ENCODE measurements around the gene SSU72. TPM values are rescaled to one million over a fixed set of nuclear protein-coding genes. Genes with fewer than 3 reads are reported as not detected.
"Not testable (repeated sequence)": the region's sequence is repeated elsewhere in the genome, so short reads cannot be mapped to it uniquely, and the experiment has no call there.

Gene SSU72
- total RNA-seq, 1 donor from 2014 or later, result 118 TPM

DNA sequence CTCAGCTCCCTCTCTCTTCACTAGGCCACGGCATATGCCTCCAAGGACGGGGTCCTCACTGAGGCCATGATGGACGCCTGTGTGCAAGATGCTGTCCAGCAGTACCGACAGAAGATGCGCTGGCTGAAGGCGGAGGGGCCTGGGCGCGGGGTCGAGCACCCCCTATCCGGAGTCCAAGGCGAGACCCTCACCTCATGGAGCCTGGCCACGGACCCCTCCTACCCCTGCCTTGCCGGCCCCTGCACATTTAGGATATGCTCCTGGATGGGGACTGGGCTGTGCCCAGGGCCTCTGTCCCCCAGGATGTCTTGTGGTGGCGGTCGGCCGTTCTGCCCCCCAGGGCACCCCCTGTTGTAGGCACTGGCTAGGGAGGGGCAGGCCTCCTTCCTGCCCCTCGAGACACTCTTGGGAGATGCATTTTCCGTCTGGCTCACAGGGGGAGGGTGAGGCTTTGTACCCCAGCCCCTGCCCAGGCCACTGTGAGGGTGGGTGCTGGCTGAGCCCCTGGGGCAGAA, 79.1 kb downstream of the SSU72 start:
- ATAC-seq (ENCODE audit: low read depth); POLR2A ChIA-PET; H3K4me3 Mint-ChIP-seq; DNase-seq; H3K9me3 Mint-ChIP-seq; H3K4me1 Mint-ChIP-seq; H3K27ac Mint-ChIP-seq; H3K27me3 Mint-ChIP-seq; intact Hi-C loops (cut with micrococcal nuclease); CTCF ChIA-PET: not testable (repeated sequence)
- peaks cover 42% of the 10 kb centered on the region for H3K36me3 Mint-ChIP-seq (ENCODE audit: low read depth)

DNA sequence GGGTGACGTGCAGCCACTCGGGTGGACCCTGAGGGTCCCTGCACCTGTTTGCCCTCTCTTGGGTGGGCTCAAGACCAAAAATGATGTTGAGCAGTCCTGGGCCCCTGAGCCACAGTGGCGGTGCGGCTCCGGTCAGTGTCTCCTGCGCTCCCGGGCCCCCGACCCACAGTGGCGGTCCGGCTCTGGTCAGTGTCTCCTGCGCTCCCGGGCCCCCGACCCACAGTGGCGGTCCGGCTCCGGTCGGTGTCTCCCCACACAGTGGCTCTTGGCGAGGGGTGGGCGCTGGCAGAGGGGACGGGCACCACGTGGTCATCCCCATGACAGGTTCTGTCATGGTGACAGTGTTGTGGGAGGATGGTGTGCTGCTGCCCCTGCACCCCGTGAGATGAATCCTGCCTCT, 80.4 kb downstream of the SSU72 start:
- POLR2A ChIA-PET; H3K9me3 Mint-ChIP-seq; intact Hi-C loops (cut with micrococcal nuclease); DNase-seq; CTCF ChIA-PET; H3K27ac Mint-ChIP-seq; H3K27me3 Mint-ChIP-seq; ATAC-seq (ENCODE audit: low read depth); H3K4me1 Mint-ChIP-seq; H3K4me3 Mint-ChIP-seq: not testable (repeated sequence)
- H3K36me3 Mint-ChIP-seq (ENCODE audit: low read depth), result peaks cover 52% of the 10 kb centered on the region

Other genes with a start within 250 kb of the SSU72 start
- gene TAS1R3, start 243.6 kb downstream of the SSU72 start, total RNA-seq, result 2.5 and 2.7 TPM in 2 replicates
- 29.3 and 30.7 TPM in 2 replicates for gene DVL1, start 225.4 kb downstream of the SSU72 start, total RNA-seq
- 0.07 and 0.16 TPM in 2 replicates for gene MXRA8, start 216.3 kb downstream of the SSU72 start, total RNA-seq
- gene AURKAIP1, start 199.7 kb downstream of the SSU72 start, total RNA-seq, result 91.5 and 105 TPM in 2 replicates
- gene CCNL2, start 175.5 kb downstream of the SSU72 start, total RNA-seq, result 188 and 225 TPM in 2 replicates
- 134 and 136 TPM in 2 replicates for gene MRPL20, start 167.6 kb downstream of the SSU72 start, total RNA-seq
- 0.13 TPM in 1 of 2 replicates, not detected in the other for gene ANKRD65, start 153.6 kb downstream of the SSU72 start, total RNA-seq
- not detected in 2 replicates for gene VWA1, start 139.2 kb downstream of the SSU72 start, total RNA-seq
- 0.58 and 0.86 TPM in 2 replicates for gene ATAD3C, start 125.2 kb downstream of the SSU72 start, total RNA-seq
- 47.4 and 49.5 TPM in 2 replicates for gene ATAD3B, start 103.1 kb downstream of the SSU72 start, total RNA-seq
- gene ATAD3A, start 62.7 kb downstream of the SSU72 start, total RNA-seq, result 26.1 and 32.4 TPM in 2 replicates
- gene TMEM240, start 34.2 kb downstream of the SSU72 start, total RNA-seq, result 0.31 TPM in 1 of 2 replicates, not detected in the other
- gene FNDC10, start 25.3 kb upstream of the SSU72 start, total RNA-seq, result 0.46 and 0.60 TPM in 2 replicates
- gene MIB2, start 40.6 kb upstream of the SSU72 start, total RNA-seq, result 27.6 and 36.4 TPM in 2 replicates
- gene MMP23B, start 57.3 kb upstream of the SSU72 start, total RNA-seq, result 0.32 and 0.35 TPM in 2 replicates
- 28.5 and 29.1 TPM in 2 replicates for gene CDK11B, start 84.1 kb upstream of the SSU72 start, total RNA-seq
- 47.6 and 54.7 TPM in 2 replicates for gene SLC35E2B, start 117.9 kb upstream of the SSU72 start, total RNA-seq
- gene CDK11A, start 149.5 kb upstream of the SSU72 start, total RNA-seq, result 48.6 and 58.9 TPM in 2 replicates
- gene NADK, start 203.6 kb upstream of the SSU72 start, total RNA-seq, result 106 and 122 TPM in 2 replicates